Neural crest cell (in vitro differentiated cells): Measurements from ENCODE around the gene WSCD1. TPM values are rescaled to one million over a fixed set of nuclear protein-coding genes. Genes with fewer than 3 reads are reported as not detected.

Source experiments
- DNase-seq: peaks from one replicate; pipeline ENCODE4 v3.0.0; 2021; ENCODE audit warnings: low read depth, mixed read lengths, low spot score
- H3K27ac Mint-ChIP-seq: one replicate; pipeline ENCODE4 v1.8.0; 2021; ENCODE audit warnings: mild to moderate bottlenecking, mixed read lengths; ENCODE audit not compliant: unreplicated experiment
- H3K27me3 Mint-ChIP-seq: 2 replicates; pipeline ENCODE4 v1.8.0; 2021; ENCODE audit warnings: low read depth, mild to moderate bottlenecking, mixed read lengths
- H3K36me3 Mint-ChIP-seq: 2 replicates; pipeline ENCODE4 v1.8.0; 2021; ENCODE audit warnings: low read depth, mild to moderate bottlenecking, mixed read lengths
- H3K4me1 Mint-ChIP-seq: 2 replicates; pipeline ENCODE4 v1.8.0; 2021; ENCODE audit warnings: mixed read lengths
- H3K4me3 Mint-ChIP-seq: one replicate; pipeline ENCODE4 v1.8.0; 2021; ENCODE audit warnings: mild to moderate bottlenecking, mixed read lengths
- H3K9me3 Mint-ChIP-seq: 2 replicates; pipeline ENCODE4 v1.8.0; 2021; ENCODE audit warnings: mixed read lengths
- CTCF ChIP-seq: fragments of 200-600 bp; sonication (generic); conservative IDR thresholded peaks from 2 replicates; pipeline ENCODE4 v1.5.0; 2021; ENCODE audit warnings: antibody characterized with exemption, mild to moderate bottlenecking
- long read RNA-seq: library from polyadenylated mRNA; unstranded; transcript quantifications from one replicate; pipeline ENCODE4 v2.0.0, GENCODE V29; 2020
- total RNA-seq: library from RNA; stranded (reverse); gene quantifications from 2 replicates; pipeline ENCODE4 v1.2.1, GENCODE V29; 2021

The WSCD1 gene
- 75.8 and 93.3 TPM in 2 replicates for total RNA-seq
- long read RNA-seq, partial matches to known transcripts = 2 of 14 reads
- long read RNA-seq, other reads (novel, unspliced or antisense) = 12 of 14 reads

GRCh38 chr17:6069539-6070429 is at the start of gene WSCD1:
WSCD1 (plus strand) TSS chr17:6070379; CDS start chr17:6080659, 10,280 bp downstream.
- Mint-ChIP-seq H3K4me3 (peak within 1 kb of the TSS; percentile 96), H3K27ac (peak within 1 kb of the TSS; percentile 87), H3K27me3 (peaks cover 36% of the 10 kb centered on the region), H3K4me1 (peaks cover 44% of the 10 kb centered on the region), H3K36me3 (no peaks in the 10 kb centered on the region), H3K9me3 (no peaks in the 10 kb centered on the region)
- no peak for TF ChIP-seq CTCF
- DNase-seq = peak; percentile 27

GRCh38 chr17:6021011-6021400 is 49.2 kb upstream of the WSCD1 start:
- H3K27me3 Mint-ChIP-seq = peaks cover 2% of the 10 kb centered on the region
- H3K27ac Mint-ChIP-seq = no peak overlapping the region
- peaks cover 2% of the 10 kb centered on the region for H3K9me3 Mint-ChIP-seq
- DNase-seq = no peak
- H3K4me3 Mint-ChIP-seq = no peak overlapping the region
- H3K4me1 Mint-ChIP-seq = peaks cover 10% of the 10 kb centered on the region
- H3K36me3 Mint-ChIP-seq = no peaks in the 10 kb centered on the region
- no peak for TF ChIP-seq CTCF

GRCh38 chr17:6021627-6022026 is 48.6 kb upstream of the WSCD1 start:
- peaks cover 2% of the 10 kb centered on the region for H3K27me3 Mint-ChIP-seq

GRCh38 chr17:6023036-6023831 is 46.9 kb upstream of the WSCD1 start:
- H3K36me3 Mint-ChIP-seq = no peaks in the 10 kb centered on the region
- no peak overlapping the region for H3K4me3 Mint-ChIP-seq
- peaks cover 5% of the 10 kb centered on the region for H3K27me3 Mint-ChIP-seq
- no peak for DNase-seq
- H3K9me3 Mint-ChIP-seq = no peaks in the 10 kb centered on the region
- H3K4me1 Mint-ChIP-seq = peaks cover 11% of the 10 kb centered on the region
- TF ChIP-seq CTCF = no peak
- peak overlapping the region; percentile 54 for H3K27ac Mint-ChIP-seq

More at GRCh38 chr17:6021627-6022026, 48.6 kb upstream of the WSCD1 start:
- H3K36me3 Mint-ChIP-seq = no peaks in the 10 kb centered on the region
- H3K27ac Mint-ChIP-seq = no peak overlapping the region
- peaks cover 10% of the 10 kb centered on the region for H3K4me1 Mint-ChIP-seq
- no peak overlapping the region for H3K4me3 Mint-ChIP-seq
- no peak for TF ChIP-seq CTCF
- no peak for DNase-seq
- peaks cover 2% of the 10 kb centered on the region for H3K9me3 Mint-ChIP-seq

GRCh38 chr17:6024576-6024975 is 45.6 kb upstream of the WSCD1 start:
- Mint-ChIP-seq H3K27me3 (peaks cover 5% of the 10 kb centered on the region), H3K4me3 (no peak overlapping the region), H3K9me3 (no peaks in the 10 kb centered on the region), H3K27ac (no peak overlapping the region), H3K36me3 (no peaks in the 10 kb centered on the region), H3K4me1 (peaks cover 14% of the 10 kb centered on the region)
- no peak for TF ChIP-seq CTCF
- no peak for DNase-seq
